ENCODE results near the gene NEBL. TPM values are rescaled to one million over a fixed set of nuclear protein-coding genes. Genes with fewer than 3 reads are reported as not detected.

NEBL gene
- total RNA-seq, 1 donor from 2014 or later: 0.74 TPM

GRCh38 chr10:20935931-20936330 is 38.8 kb upstream of the NEBL start:
- Mint-ChIP-seq H3K27ac (ENCODE audit: unreplicated experiment) (no peak overlapping the region), H3K4me1 (ENCODE audit: low read depth, unreplicated experiment) (no peaks in the 10 kb centered on the region), H3K9me3 (ENCODE audit: unreplicated experiment) (peaks cover 3% of the 10 kb centered on the region), H3K27me3 (ENCODE audit: unreplicated experiment) (no peaks in the 10 kb centered on the region), H3K4me3 (ENCODE audit: unreplicated experiment) (no peak overlapping the region), H3K36me3 (ENCODE audit: unreplicated experiment) (peaks cover 13% of the 10 kb centered on the region)
- TF ChIP-seq CTCF (IDR thresholded peaks at IDR 0.05; ENCODE audit: partially characterized antibody, unreplicated experiment): no peak
- DNase-seq: no peak

GRCh38 chr10:20935301-20935700 is 38.2 kb upstream of the NEBL start:
- Mint-ChIP-seq H3K4me1 (ENCODE audit: low read depth, unreplicated experiment) (no peaks in the 10 kb centered on the region), H3K4me3 (ENCODE audit: unreplicated experiment) (no peak overlapping the region), H3K27me3 (ENCODE audit: unreplicated experiment) (no peaks in the 10 kb centered on the region), H3K27ac (ENCODE audit: unreplicated experiment) (no peak overlapping the region), H3K9me3 (ENCODE audit: unreplicated experiment) (peaks cover 3% of the 10 kb centered on the region), H3K36me3 (ENCODE audit: unreplicated experiment) (peaks cover 13% of the 10 kb centered on the region)
- no peak for TF ChIP-seq CTCF (IDR thresholded peaks at IDR 0.05; ENCODE audit: partially characterized antibody, unreplicated experiment)
- DNase-seq: no peak

DNA sequence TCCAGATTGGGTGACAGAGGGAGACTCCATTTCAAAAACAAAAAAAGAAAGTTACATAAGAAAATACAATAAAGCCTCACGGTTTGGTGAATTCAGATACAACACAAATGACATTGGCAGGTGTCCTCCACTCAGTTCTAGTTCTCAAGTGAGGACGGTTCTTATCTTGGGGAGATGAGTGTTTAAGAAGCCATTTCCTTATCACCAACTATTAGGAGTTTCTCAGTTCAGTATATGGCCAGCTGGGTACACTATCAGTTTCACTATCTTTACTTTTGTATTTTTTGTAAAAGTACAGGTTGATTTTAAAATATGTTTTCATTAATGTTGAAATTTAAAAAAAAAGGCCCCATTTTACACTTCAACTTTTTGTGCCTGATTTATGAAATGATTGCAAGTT is 36.6 kb upstream of the NEBL start:
- Mint-ChIP-seq H3K4me1 (ENCODE audit: low read depth, unreplicated experiment) (no peaks in the 10 kb centered on the region), H3K9me3 (ENCODE audit: unreplicated experiment) (peaks cover 2% of the 10 kb centered on the region), H3K36me3 (ENCODE audit: unreplicated experiment) (peaks cover 9% of the 10 kb centered on the region), H3K27ac (ENCODE audit: unreplicated experiment) (no peak overlapping the region), H3K4me3 (ENCODE audit: unreplicated experiment) (no peak overlapping the region), H3K27me3 (ENCODE audit: unreplicated experiment) (no peaks in the 10 kb centered on the region)
- no peak for DNase-seq
- no peak for TF ChIP-seq CTCF (IDR thresholded peaks at IDR 0.05; ENCODE audit: partially characterized antibody, unreplicated experiment)

GRCh38 chr10:20932606-20933126 is 35.6 kb upstream of the NEBL start:
- DNase-seq: no peak
- H3K27ac Mint-ChIP-seq (ENCODE audit: unreplicated experiment): no peak overlapping the region
- H3K9me3 Mint-ChIP-seq (ENCODE audit: unreplicated experiment): peaks cover 2% of the 10 kb centered on the region
- peaks cover 6% of the 10 kb centered on the region for H3K36me3 Mint-ChIP-seq (ENCODE audit: unreplicated experiment)
- H3K27me3 Mint-ChIP-seq (ENCODE audit: unreplicated experiment): no peaks in the 10 kb centered on the region
- no peaks in the 10 kb centered on the region for H3K4me1 Mint-ChIP-seq (ENCODE audit: low read depth, unreplicated experiment)
- H3K4me3 Mint-ChIP-seq (ENCODE audit: unreplicated experiment): no peak overlapping the region
- TF ChIP-seq CTCF (IDR thresholded peaks at IDR 0.05; ENCODE audit: partially characterized antibody, unreplicated experiment): no peak

GRCh38 chr10:20931156-20931795 is 34.2 kb upstream of the NEBL start:
- no peak overlapping the region for H3K27ac Mint-ChIP-seq (ENCODE audit: unreplicated experiment)
- no peak overlapping the region for H3K4me3 Mint-ChIP-seq (ENCODE audit: unreplicated experiment)
- DNase-seq: no peak
- H3K36me3 Mint-ChIP-seq (ENCODE audit: unreplicated experiment): no peaks in the 10 kb centered on the region
- peaks cover 6% of the 10 kb centered on the region for H3K4me1 Mint-ChIP-seq (ENCODE audit: low read depth, unreplicated experiment)
- TF ChIP-seq CTCF (IDR thresholded peaks at IDR 0.05; ENCODE audit: partially characterized antibody, unreplicated experiment): no peak
- peaks cover 2% of the 10 kb centered on the region for H3K9me3 Mint-ChIP-seq (ENCODE audit: unreplicated experiment)
- no peaks in the 10 kb centered on the region for H3K27me3 Mint-ChIP-seq (ENCODE audit: unreplicated experiment)

All from glutamatergic neuron (in vitro differentiated cells).